Measurements from ENCODE around the gene HJV.

DNA sequence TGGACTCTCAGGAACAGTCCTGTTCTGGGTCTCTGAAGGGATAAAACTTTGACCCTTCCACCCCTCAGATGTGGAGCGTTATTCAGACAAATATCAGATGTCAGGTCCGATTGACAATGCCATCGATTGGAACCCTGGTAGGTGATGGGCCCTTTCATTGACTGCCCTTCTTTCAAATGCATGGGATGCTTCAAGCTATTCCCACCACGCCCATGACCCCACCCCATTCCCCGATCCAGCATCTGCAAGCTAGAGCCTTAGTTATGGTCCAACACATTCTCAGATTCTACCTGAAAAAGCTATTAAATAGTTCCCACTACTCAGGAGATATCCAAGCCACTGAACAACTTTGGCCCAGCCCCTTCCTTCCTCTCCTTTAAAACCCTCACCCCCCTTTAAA lies 44.5 kb downstream of the HJV start:
- TF ChIP-seq CTCF (CRISPR knock-in tag; IDR thresholded peaks at IDR 0.05), result no peak
- TF ChIP-seq POLR2A (IDR thresholded peaks at IDR 0.05; ENCODE audit: insufficient read depth in 1 of 2, low read depth in 2 of 2, low read length in 2 of 2), result no peak
- TF ChIP-seq ZNF143 (CRISPR knock-in tag; IDR thresholded peaks at IDR 0.05), result no peak
- no peak for TF ChIP-seq NFKB2 (CRISPR knock-in tag; IDR thresholded peaks at IDR 0.05; ENCODE audit: borderline replicate concordance)
- no peak for TF ChIP-seq KLF6 (CRISPR knock-in tag; IDR thresholded peaks at IDR 0.05)
- TF ChIP-seq ZNF263 (CRISPR knock-in tag; IDR thresholded peaks at IDR 0.05), result no peak
- TF ChIP-seq RELA (CRISPR knock-in tag; IDR thresholded peaks at IDR 0.05), result no peak
- TF ChIP-seq, protein P1, sequence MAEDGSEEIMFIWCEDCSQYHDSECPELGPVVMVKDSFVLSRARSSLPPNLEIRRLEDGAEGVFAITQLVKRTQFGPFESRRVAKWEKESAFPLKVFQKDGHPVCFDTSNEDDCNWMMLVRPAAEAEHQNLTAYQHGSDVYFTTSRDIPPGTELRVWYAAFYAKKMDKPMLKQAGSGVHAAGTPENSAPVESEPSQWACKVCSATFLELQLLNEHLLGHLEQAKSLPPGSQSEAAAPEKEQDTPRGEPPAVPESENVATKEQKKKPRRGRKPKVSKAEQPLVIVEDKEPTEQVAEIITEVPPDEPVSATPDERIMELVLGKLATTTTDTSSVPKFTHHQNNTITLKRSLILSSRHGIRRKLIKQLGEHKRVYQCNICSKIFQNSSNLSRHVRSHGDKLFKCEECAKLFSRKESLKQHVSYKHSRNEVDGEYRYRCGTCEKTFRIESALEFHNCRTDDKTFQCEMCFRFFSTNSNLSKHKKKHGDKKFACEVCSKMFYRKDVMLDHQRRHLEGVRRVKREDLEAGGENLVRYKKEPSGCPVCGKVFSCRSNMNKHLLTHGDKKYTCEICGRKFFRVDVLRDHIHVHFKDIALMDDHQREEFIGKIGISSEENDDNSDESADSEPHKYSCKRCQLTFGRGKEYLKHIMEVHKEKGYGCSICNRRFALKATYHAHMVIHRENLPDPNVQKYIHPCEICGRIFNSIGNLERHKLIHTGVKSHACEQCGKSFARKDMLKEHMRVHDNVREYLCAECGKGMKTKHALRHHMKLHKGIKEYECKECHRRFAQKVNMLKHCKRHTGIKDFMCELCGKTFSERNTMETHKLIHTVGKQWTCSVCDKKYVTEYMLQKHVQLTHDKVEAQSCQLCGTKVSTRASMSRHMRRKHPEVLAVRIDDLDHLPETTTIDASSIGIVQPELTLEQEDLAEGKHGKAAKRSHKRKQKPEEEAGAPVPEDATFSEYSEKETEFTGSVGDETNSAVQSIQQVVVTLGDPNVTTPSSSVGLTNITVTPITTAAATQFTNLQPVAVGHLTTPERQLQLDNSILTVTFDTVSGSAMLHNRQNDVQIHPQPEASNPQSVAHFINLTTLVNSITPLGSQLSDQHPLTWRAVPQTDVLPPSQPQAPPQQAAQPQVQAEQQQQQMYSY (CRISPR knock-in tag; IDR thresholded peaks at IDR 0.05), result no peak
- no peak for TF ChIP-seq ZBTB44 (CRISPR knock-in tag; IDR thresholded peaks at IDR 0.05)
- no peak for TF ChIP-seq ZMAT3 (CRISPR knock-in tag; conservative IDR thresholded peaks at IDR 0.05)
